GM23338 (cell line): ENCODE measurements around the gene LRRC27. TPM values are rescaled to one million over a fixed set of nuclear protein-coding genes. Genes with fewer than 3 reads are reported as not detected.

ENCODE experiments used
- ATAC-seq: fragments of 200-7000 bp; cut with Tn5 transposase; 3 replicates; pipeline ENCODE4 v1.9.1; 2020
- DNase-seq: peaks from one replicate; pipeline ENCODE4 v3.0.0-alpha.2; 2015; ENCODE audit warnings: low spot score
- H2AFZ ChIP-seq: fragments of 200-600 bp; sonication (generic); 2 replicates; pipeline ENCODE4 v1.8.0; 2016; ENCODE audit warnings: antibody characterized with exemption, mild to moderate bottlenecking, moderate library complexity
- H3F3A ChIP-seq: fragments of 200-600 bp; sonication (generic); replicated peaks from 2 replicates; pipeline ENCODE4 v1.8.0; 2017; ENCODE audit warnings: antibody characterized with exemption, mixed run types, low read depth
- H3K27ac ChIP-seq: fragments of 200-600 bp; sonication (generic); 2 replicates; pipeline ENCODE4 v1.6.1; 2016; ENCODE audit warnings: low read depth
- H3K27me3 ChIP-seq: fragments of 200-600 bp; sonication (generic); 2 replicates; pipeline ENCODE4 v1.8.0; 2016; ENCODE audit warnings: mild to moderate bottlenecking, mixed run types, moderate library complexity; ENCODE audit not compliant: insufficient read depth
- H3K36me3 ChIP-seq: fragments of 200-600 bp; sonication (generic); 2 replicates; pipeline ENCODE4 v1.8.0; 2016; ENCODE audit warnings: mild to moderate bottlenecking; ENCODE audit not compliant: insufficient read depth
- H3K4me1 ChIP-seq: fragments of 200-600 bp; sonication (generic); 2 replicates; pipeline ENCODE4 v1.8.0; 2016; ENCODE audit warnings: mild to moderate bottlenecking, moderate library complexity; ENCODE audit not compliant: insufficient read depth
- H3K4me2 ChIP-seq: fragments of 200-600 bp; sonication (generic); 2 replicates; pipeline ENCODE4 v1.7.1; 2017; ENCODE audit warnings: mixed run types
- H3K4me3 ChIP-seq: fragments of 200-600 bp; sonication (generic); 2 replicates; pipeline ENCODE4 v1.6.1; 2016; ENCODE audit warnings: mixed run types
- H3K79me2 ChIP-seq: fragments of 200-600 bp; sonication (generic); replicated peaks from 2 replicates; pipeline ENCODE4 v1.8.0; 2017; ENCODE audit warnings: mild to moderate bottlenecking; ENCODE audit not compliant: insufficient read depth
- H3K9me2 ChIP-seq: fragments of 200-600 bp; sonication (generic); 2 replicates; pipeline ENCODE4 v1.8.0; 2017; ENCODE audit not compliant: insufficient read depth
- H4K20me1 ChIP-seq: fragments of 200-600 bp; sonication (generic); replicated peaks from 2 replicates; pipeline ENCODE4 v1.8.0; 2017; ENCODE audit warnings: mild to moderate bottlenecking; ENCODE audit not compliant: insufficient read depth
- H3K27ac Mint-ChIP-seq: 2 replicates; pipeline ENCODE4 v1.8.0; 2020; ENCODE audit warnings: inconsistent platforms, mild to moderate bottlenecking, moderate library complexity, mixed read lengths
- H3K27me3 Mint-ChIP-seq: 3 replicates; pipeline ENCODE4 v1.8.0; 2022; ENCODE audit warnings: low read depth, mild to moderate bottlenecking, moderate library complexity, mixed read lengths, inconsistent platforms; ENCODE audit not compliant: insufficient read depth, poor library complexity
- H3K36me3 Mint-ChIP-seq: 3 replicates; pipeline ENCODE4 v1.8.0; 2021; ENCODE audit warnings: low read depth, mild to moderate bottlenecking, inconsistent platforms, moderate library complexity, mixed read lengths
- H3K4me1 Mint-ChIP-seq: 3 replicates; pipeline ENCODE4 v1.8.0; 2020; ENCODE audit warnings: mild to moderate bottlenecking, inconsistent platforms, mixed read lengths
- H3K4me3 Mint-ChIP-seq: 3 replicates; pipeline ENCODE4 v1.8.0; 2021; ENCODE audit warnings: moderate library complexity, mild to moderate bottlenecking, inconsistent platforms, mixed read lengths
- H3K9me3 Mint-ChIP-seq: 3 replicates; pipeline ENCODE4 v1.8.0; 2020; ENCODE audit warnings: moderate library complexity, mild to moderate bottlenecking, inconsistent platforms, mixed read lengths
- JUNB ChIP-seq: IDR thresholded peaks from one replicate; pipeline ENCODE4 v1.6.1; 2016; ENCODE audit warnings: antibody characterized with exemption; ENCODE audit not compliant: unreplicated experiment
- ZNF114 ChIP-seq: fragments of 250-450 bp; sonication (Bioruptor Pico); IDR thresholded peaks from 2 replicates; pipeline ENCODE4 v1.5.0; 2020; ENCODE audit warnings: mild to moderate bottlenecking, moderate library complexity
- ZNF331 ChIP-seq: fragments of 250-450 bp; sonication (Bioruptor Pico); IDR thresholded peaks from 2 replicates; pipeline ENCODE4 v1.5.0; 2020; ENCODE audit warnings: low read depth, mild to moderate bottlenecking, moderate library complexity
- ZNF462 ChIP-seq: fragments of 250-450 bp; sonication (Bioruptor Pico); IDR thresholded peaks from 2 replicates; pipeline ENCODE4 v1.5.0; 2020; ENCODE audit warnings: mild to moderate bottlenecking, moderate library complexity
- polyA plus RNA-seq: library from polyadenylated mRNA; unstranded; fragments of >200 nt; fragmentation: Nextera tagmentation; extraction: Ambion mirVana; gene quantifications from 2 replicates; pipeline ENCODE4 v1.2.1, GENCODE V29; 2016
- total RNA-seq: library from RNA; depleted of rRNA; stranded (reverse); fragments of >200 nt; shearing (Covaris generic); gene quantifications from 2 replicates; pipeline ENCODE4 v1.2.3, GENCODE V29; 2014
- TF ChIP-seq, protein P1 (sequence below): IDR thresholded peaks from one replicate; pipeline ENCODE4 v1.6.1; 2018; ENCODE audit warnings: antibody characterized with exemption; ENCODE audit not compliant: unreplicated experiment

Gene LRRC27
- total and polyA plus RNA-seq, 2 experiments from 2014 or later = 2.9 to 3.5 TPM

DNA sequence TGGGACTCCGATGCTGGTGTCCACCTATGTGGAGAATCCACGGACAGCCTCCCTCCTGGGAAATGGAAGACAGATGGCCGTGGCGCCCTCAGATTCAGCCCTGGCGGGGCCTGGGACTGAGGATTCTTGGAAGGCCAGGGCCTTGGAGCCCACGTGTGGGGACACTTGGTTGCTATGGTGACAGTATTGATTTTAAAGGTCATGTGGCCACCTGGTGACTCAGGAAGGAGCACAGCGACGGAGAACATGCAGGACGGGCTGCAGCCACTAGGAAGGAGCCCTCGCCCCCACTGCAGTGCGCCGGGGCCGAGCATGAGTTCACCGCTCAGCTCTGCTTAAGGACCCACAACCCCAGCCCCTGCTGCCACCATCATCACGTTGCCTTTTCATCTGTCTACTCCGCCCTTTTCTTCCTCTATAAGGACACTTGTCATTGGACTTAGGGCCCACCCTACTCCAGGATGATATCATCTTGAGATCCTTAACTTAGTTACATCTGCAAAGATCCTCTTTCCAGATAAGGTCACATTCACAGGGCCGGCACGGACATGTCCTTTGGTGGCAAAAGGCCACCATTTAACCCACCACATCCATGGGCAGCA, 20.6 kb upstream of the LRRC27 start:
- H2AFZ ChIP-seq = no peak overlapping the region
- DNase-seq (peak; percentile 84), ATAC-seq (peak; percentile 7)
- no peaks in the 10 kb centered on the region for H4K20me1 ChIP-seq
- Mint-ChIP-seq H3K27me3 (peaks cover 26% of the 10 kb centered on the region), H3K4me3 (no peak overlapping the region), H3K36me3 (peaks cover 6% of the 10 kb centered on the region), H3K9me3 (peaks cover 6% of the 10 kb centered on the region), H3K4me1 (peaks cover 12% of the 10 kb centered on the region; the same call in 2 of the 3 replicates), H3K27ac (no peak overlapping the region)
- H3K27ac ChIP-seq = no peak overlapping the region
- H3K4me3 ChIP-seq = no peak overlapping the region
- H3K4me2 ChIP-seq = no peak overlapping the region
- H3K4me1 ChIP-seq = no peaks in the 10 kb centered on the region; the same call in 1 of the 2 replicates
- H3K9me2 ChIP-seq = no peaks in the 10 kb centered on the region
- H3F3A ChIP-seq = no peaks in the 10 kb centered on the region
- H3K36me3 ChIP-seq = no peaks in the 10 kb centered on the region
- peaks cover 34% of the 10 kb centered on the region for H3K27me3 ChIP-seq
- H3K79me2 ChIP-seq = no peaks in the 10 kb centered on the region
- no peak for TF ChIP-seq JUNB
- no peak for TF ChIP-seq ZNF114 (CRISPR knock-in tag)
- no peak for TF ChIP-seq ZNF462
- TF ChIP-seq ZNF331 (CRISPR knock-in tag) = no peak
- TF ChIP-seq, protein P1, sequence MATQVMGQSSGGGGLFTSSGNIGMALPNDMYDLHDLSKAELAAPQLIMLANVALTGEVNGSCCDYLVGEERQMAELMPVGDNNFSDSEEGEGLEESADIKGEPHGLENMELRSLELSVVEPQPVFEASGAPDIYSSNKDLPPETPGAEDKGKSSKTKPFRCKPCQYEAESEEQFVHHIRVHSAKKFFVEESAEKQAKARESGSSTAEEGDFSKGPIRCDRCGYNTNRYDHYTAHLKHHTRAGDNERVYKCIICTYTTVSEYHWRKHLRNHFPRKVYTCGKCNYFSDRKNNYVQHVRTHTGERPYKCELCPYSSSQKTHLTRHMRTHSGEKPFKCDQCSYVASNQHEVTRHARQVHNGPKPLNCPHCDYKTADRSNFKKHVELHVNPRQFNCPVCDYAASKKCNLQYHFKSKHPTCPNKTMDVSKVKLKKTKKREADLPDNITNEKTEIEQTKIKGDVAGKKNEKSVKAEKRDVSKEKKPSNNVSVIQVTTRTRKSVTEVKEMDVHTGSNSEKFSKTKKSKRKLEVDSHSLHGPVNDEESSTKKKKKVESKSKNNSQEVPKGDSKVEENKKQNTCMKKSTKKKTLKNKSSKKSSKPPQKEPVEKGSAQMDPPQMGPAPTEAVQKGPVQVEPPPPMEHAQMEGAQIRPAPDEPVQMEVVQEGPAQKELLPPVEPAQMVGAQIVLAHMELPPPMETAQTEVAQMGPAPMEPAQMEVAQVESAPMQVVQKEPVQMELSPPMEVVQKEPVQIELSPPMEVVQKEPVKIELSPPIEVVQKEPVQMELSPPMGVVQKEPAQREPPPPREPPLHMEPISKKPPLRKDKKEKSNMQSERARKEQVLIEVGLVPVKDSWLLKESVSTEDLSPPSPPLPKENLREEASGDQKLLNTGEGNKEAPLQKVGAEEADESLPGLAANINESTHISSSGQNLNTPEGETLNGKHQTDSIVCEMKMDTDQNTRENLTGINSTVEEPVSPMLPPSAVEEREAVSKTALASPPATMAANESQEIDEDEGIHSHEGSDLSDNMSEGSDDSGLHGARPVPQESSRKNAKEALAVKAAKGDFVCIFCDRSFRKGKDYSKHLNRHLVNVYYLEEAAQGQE = no peak
